CD14-positive monocyte (primary cell): ENCODE results near the gene MAMDC2. TPM values are rescaled to one million over a fixed set of nuclear protein-coding genes. Genes with fewer than 3 reads are reported as not detected.

Experiments
- DNase-seq, 3 donors: peaks; one replicate each; pipeline ENCODE4 v3.0.0-alpha.2; 2011 to 2022
- H2AFZ ChIP-seq: 2 replicates; pipeline ENCODE4 v1.6.0; 2012; ENCODE audit warnings: mild to moderate bottlenecking, low read depth, low read length, inconsistent platforms; ENCODE audit not compliant: insufficient read depth, poor library complexity, severe bottlenecking
- H3K27ac ChIP-seq, 2 donors: 1 replicate in 1 of 2; 2 replicates in 1 of 2; pipeline ENCODE4 v1.5.1; 2012 to 2013; ENCODE audit warnings: low read length in 2 of 2, control low read depth in 1 of 2, inconsistent platforms in 1 of 2, low read depth in 1 of 2, mild to moderate bottlenecking in 1 of 2
- H3K27me3 ChIP-seq, 2 donors: one replicate each; pipeline versions ENCODE4 v1.6.0 to v1.6.1; 2011 to 2013; ENCODE audit warnings: low read length in 2 of 2; ENCODE audit not compliant: control insufficient read depth in 2 of 2, insufficient read depth in 2 of 2
- H3K36me3 ChIP-seq, 2 donors: replicated peaks in 1 of 2; 1 replicate in 1 of 2; 2 replicates in 1 of 2; pipeline versions ENCODE4 v1.5.1 to v1.6.1; 2012 to 2013; ENCODE audit warnings: low read length in 2 of 2, control low read depth in 1 of 2, inconsistent platforms in 1 of 2, mild to moderate bottlenecking in 1 of 2; ENCODE audit not compliant: insufficient read depth in 2 of 2, control insufficient read depth in 1 of 2
- H3K4me1 ChIP-seq, 2 donors: 1 replicate in 1 of 2; 2 replicates in 1 of 2; pipeline versions ENCODE4 v1.5.1 to v1.6.1; 2012 to 2013; ENCODE audit warnings: low read length in 2 of 2, control low read depth in 1 of 2, inconsistent platforms in 1 of 2, mild to moderate bottlenecking in 1 of 2, moderate library complexity in 1 of 2; ENCODE audit not compliant: insufficient read depth in 2 of 2, control insufficient read depth in 1 of 2
- H3K4me2 ChIP-seq: replicated peaks from 2 replicates; pipeline ENCODE3; 2012; ENCODE audit warnings: low read length, moderate library complexity, mild to moderate bottlenecking; ENCODE audit not compliant: poor library complexity, severe bottlenecking; ENCODE audit errors: extremely low read depth
- H3K4me3 ChIP-seq, 3 experiments: fragments of 200-600 bp in 1 of 3; sonication (generic) in 1 of 3; replicated peaks in 1 of 3; 1 replicate in 2 of 3; 2 replicates in 1 of 3; pipeline ENCODE4 v1.5.1; 2011 to 2013; ENCODE audit warnings: low read length in 3 of 3, mild to moderate bottlenecking in 3 of 3, control low read depth in 2 of 3, low read depth in 2 of 3, inconsistent platforms in 1 of 3, moderate library complexity in 1 of 3
- H3K79me2 ChIP-seq: 2 replicates; pipeline ENCODE4 v1.6.0; 2012; ENCODE audit warnings: mild to moderate bottlenecking, control low read depth, inconsistent platforms, low read length, moderate library complexity; ENCODE audit not compliant: insufficient read depth
- H3K9ac ChIP-seq: 2 replicates; pipeline ENCODE4 v1.6.0; 2017; ENCODE audit warnings: low read length, mild to moderate bottlenecking; ENCODE audit not compliant: insufficient read depth, poor library complexity, severe bottlenecking
- H3K9me3 ChIP-seq, 2 donors: replicated peaks in 1 of 2; 1 replicate in 1 of 2; 2 replicates in 1 of 2; pipeline versions ENCODE4 v1.5.1 to v1.6.1; 2012 to 2013; ENCODE audit warnings: low read length in 2 of 2, control low read depth in 1 of 2; ENCODE audit not compliant: control insufficient read depth in 1 of 2, insufficient read depth in 1 of 2
- H4K20me1 ChIP-seq: 2 replicates; pipeline ENCODE4 v1.6.0; 2012; ENCODE audit warnings: mild to moderate bottlenecking, low read length, control low read depth, moderate library complexity; ENCODE audit not compliant: insufficient read depth
- H3K27ac Mint-ChIP-seq, 7 donors: one replicate each; pipeline ENCODE4 v1.8.0; 2020; ENCODE audit warnings: mild to moderate bottlenecking in 7 of 7, mixed read lengths in 7 of 7, moderate library complexity in 6 of 7, inconsistent platforms in 2 of 7
- H3K27me3 Mint-ChIP-seq, 3 donors: one replicate each; pipeline ENCODE4 v1.8.0; 2021 to 2022; ENCODE audit warnings: low read depth in 3 of 3, mild to moderate bottlenecking in 3 of 3, mixed read lengths in 3 of 3, moderate library complexity in 3 of 3, inconsistent platforms in 1 of 3
- H3K36me3 Mint-ChIP-seq, 2 donors: one replicate each; pipeline ENCODE4 v1.8.0; 2020; ENCODE audit warnings: mixed read lengths in 2 of 2, inconsistent platforms in 1 of 2, mild to moderate bottlenecking in 1 of 2
- H3K4me1 Mint-ChIP-seq: one replicate; pipeline ENCODE4 v1.8.0; 2020; ENCODE audit warnings: mild to moderate bottlenecking, mixed read lengths
- H3K4me3 Mint-ChIP-seq, 2 donors: one replicate each; pipeline ENCODE4 v1.8.0; 2020; ENCODE audit warnings: mild to moderate bottlenecking in 2 of 2, mixed read lengths in 2 of 2, moderate library complexity in 1 of 2
- H3K9me3 Mint-ChIP-seq, 7 donors: one replicate each; pipeline ENCODE4 v1.8.0; 2020 to 2022; ENCODE audit warnings: mixed read lengths in 7 of 7, mild to moderate bottlenecking in 6 of 7, moderate library complexity in 6 of 7, inconsistent platforms in 2 of 7
- CTCF ChIP-seq: fragments of 200-600 bp; IDR thresholded peaks from one replicate; pipeline ENCODE4 v1.8.0; 2022; ENCODE audit warnings: antibody characterized with exemption, mild to moderate bottlenecking
- WGBS: methylation state at CpG from one replicate; pipeline ENCODE4 v1.1.5; 2013; ENCODE audit warnings: missing lambda C conversion rate; ENCODE audit not compliant: insufficient coverage; 5-methylcytosine and 5-hydroxymethylcytosine counted together
- intact Hi-C, 2 donors: fragments of 100-400 bp; cut with micrococcal nuclease; formaldehyde crosslinking; loops; one replicate each; pipeline versions ENCODE4 v1.15.0 to v1.15.1; 2023
- polyA plus RNA-seq, 3 donors: library from polyadenylated mRNA; depleted of rRNA in 1 of 3; unstranded in 2 of 3; stranded (reverse) in 1 of 3; fragments of 300-500 nt in 2 of 3; fragments of >200 nt in 1 of 3; fragmentation: Illumina TruSeq in 2 of 3; gene quantifications; 1 replicate in 2 of 3; 2 replicates in 1 of 3; pipeline ENCODE4 v1.2.3, GENCODE V29; 2012 to 2021

The MAMDC2 gene
- polyA plus RNA-seq, 3 donors = 0.05 to 0.09 TPM; not detected in 1

GRCh38 chr9:70257502-70257901, 213.9 kb downstream of the MAMDC2 start:
- Histone ChIP-seq H3K9me3 (no peaks in the 10 kb centered on the region), H4K20me1 (peaks cover 27% of the 10 kb centered on the region), H3K4me1 (peaks cover 25 to 34% of the 10 kb centered on the region in 2 donors), H3K9ac (no peak overlapping the region), H2AFZ (peak overlapping the region; percentile 98), H3K36me3 (peaks cover 0 to 22% of the 10 kb centered on the region in 2 donors), H3K4me2 (peak overlapping the region; percentile 92), H3K27ac (no peak overlapping the region), H3K27me3 (no peaks in the 10 kb centered on the region), H3K4me3 (peak overlapping the region in 1 of 3 experiments; percentile 91), H3K79me2 (peaks cover 35% of the 10 kb centered on the region)
- peak overlapping the region in 1 of 7 donors; percentile 25 for H3K27ac Mint-ChIP-seq
- H3K9me3 Mint-ChIP-seq = peaks cover 0 to 3% (median 0%) of the 10 kb centered on the region in 7 donors
- H3K4me1 Mint-ChIP-seq = peaks cover 50% of the 10 kb centered on the region
- intact Hi-C loops = loop anchor here in 1 of 2 donors (10.0 kb wide), 1 partner anchor 347 kb away; no protein-coding TSS in a partner anchor
- H3K36me3 Mint-ChIP-seq = peaks cover 19 to 25% of the 10 kb centered on the region in 2 donors
- DNase-seq = no peak
- peak overlapping the region in 1 of 2 donors; percentile 8 for H3K4me3 Mint-ChIP-seq
- no CpG with 5 or more reads among the region's 3 CpGs for WGBS
- H3K27me3 Mint-ChIP-seq = peaks cover 0 to 3% (median 0%) of the 10 kb centered on the region in 3 donors
- no peak for TF ChIP-seq CTCF

- Histone ChIP-seq H3K4me1 (peaks cover 25 to 34% of the 10 kb centered on the region in 2 donors), H3K4me2 (peak overlapping the region; percentile 92), H3K27me3 (no peaks in the 10 kb centered on the region), H3K9me3 (no peaks in the 10 kb centered on the region), H3K27ac (peak overlapping the region; percentile 93 to 96), H4K20me1 (peaks cover 34% of the 10 kb centered on the region), H2AFZ (peak overlapping the region; percentile 98), H3K4me3 (peak overlapping the region; percentile 81 to 91 (median 86)), H3K79me2 (peaks cover 42% of the 10 kb centered on the region), H3K36me3 (peaks cover under 1 to 29% of the 10 kb centered on the region in 2 donors), H3K9ac (peak overlapping the region; percentile 90)
- peak overlapping the region; percentile 86 to 98 (median 94) for H3K27ac Mint-ChIP-seq
- H3K9me3 Mint-ChIP-seq = peaks cover 0 to 3% (median 0%) of the 10 kb centered on the region in 7 donors
- DNase-seq = peak in 2 of 3 donors; percentile 8 to 23
- peaks cover 53% of the 10 kb centered on the region for H3K4me1 Mint-ChIP-seq
- peaks cover 0 to 3% (median 0%) of the 10 kb centered on the region in 3 donors for H3K27me3 Mint-ChIP-seq
- peaks cover 20 to 28% of the 10 kb centered on the region in 2 donors for H3K36me3 Mint-ChIP-seq
- 2% methylated on average over 23 of the region's 27 CpGs for WGBS
- intact Hi-C loops = loop anchor here in 1 of 2 donors (10.0 kb wide), 1 partner anchor 347 kb away; no protein-coding TSS in a partner anchor
- no peak for TF ChIP-seq CTCF
- peak overlapping the region; percentile 92 to 94 for H3K4me3 Mint-ChIP-seq
These were observed 214.5 kb downstream of the MAMDC2 start for GRCh38 chr9:70257991-70258691.
